Transverse colon (tissue), 3 donors: ENCODE measurements around the gene TRAK1.

Experiments
- CTCF ChIP-seq, 5 experiments: fragments of 200-600 bp in 3 of 5; fragments of 450-650 bp in 2 of 5; sonication (generic) in 3 of 5; IDR thresholded peaks; 1 replicate in 2 of 5; 2 replicates in 3 of 5; pipeline ENCODE4 v1.5.1; 2016 to 2017; ENCODE audit warnings: antibody characterized with exemption in 5 of 5, inconsistent platforms in 3 of 5, mild to moderate bottlenecking in 2 of 5, moderate library complexity in 1 of 5
- POLR2A ChIP-seq: fragments of 450-650 bp; IDR thresholded peaks from one replicate; pipeline ENCODE4 v1.6.1; 2016; ENCODE audit warnings: antibody characterized with exemption, mild to moderate bottlenecking, moderate library complexity

DNA sequence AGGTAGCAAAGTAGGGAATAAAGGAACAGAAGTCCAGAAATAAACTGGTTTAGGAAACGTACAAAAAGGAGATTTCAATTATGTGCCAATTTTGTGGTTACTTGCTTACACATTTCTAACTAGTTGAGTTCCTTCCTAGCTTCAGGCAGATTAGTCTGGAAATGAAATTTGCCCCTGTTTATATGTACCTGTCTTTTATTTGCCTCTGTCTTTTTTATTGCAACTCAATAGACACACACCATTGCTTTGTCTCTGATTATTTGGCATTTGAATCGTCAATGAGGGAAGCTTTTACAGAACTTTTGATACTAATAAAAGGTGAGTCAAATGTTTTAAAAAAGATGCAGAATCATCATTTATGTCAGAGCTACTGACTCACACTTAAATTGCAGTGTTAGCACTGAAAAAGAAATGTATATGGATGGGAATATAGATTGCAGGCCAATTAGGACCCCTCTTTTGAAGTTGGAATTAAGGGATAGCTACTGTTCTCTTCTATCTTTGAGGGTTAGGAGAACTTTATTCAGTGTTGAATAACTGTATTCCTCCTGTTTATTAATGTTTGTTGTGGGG is 60.5 kb downstream of the TRAK1 start:
- no peak for TF ChIP-seq CTCF (IDR thresholded peaks at IDR 0.05)
- no peak for TF ChIP-seq POLR2A
